COR-L47 (cell line): ENCODE data around the gene ABHD15.
A peak's percentile ranks its signal among the peaks of the same experiment; 100 is the strongest.

Source experiments
- DNase-seq: peaks from one replicate; lab custom pipeline; 2025; lab: John Stamatoyannopoulos, UW

ABHD15 gene

DNA sequence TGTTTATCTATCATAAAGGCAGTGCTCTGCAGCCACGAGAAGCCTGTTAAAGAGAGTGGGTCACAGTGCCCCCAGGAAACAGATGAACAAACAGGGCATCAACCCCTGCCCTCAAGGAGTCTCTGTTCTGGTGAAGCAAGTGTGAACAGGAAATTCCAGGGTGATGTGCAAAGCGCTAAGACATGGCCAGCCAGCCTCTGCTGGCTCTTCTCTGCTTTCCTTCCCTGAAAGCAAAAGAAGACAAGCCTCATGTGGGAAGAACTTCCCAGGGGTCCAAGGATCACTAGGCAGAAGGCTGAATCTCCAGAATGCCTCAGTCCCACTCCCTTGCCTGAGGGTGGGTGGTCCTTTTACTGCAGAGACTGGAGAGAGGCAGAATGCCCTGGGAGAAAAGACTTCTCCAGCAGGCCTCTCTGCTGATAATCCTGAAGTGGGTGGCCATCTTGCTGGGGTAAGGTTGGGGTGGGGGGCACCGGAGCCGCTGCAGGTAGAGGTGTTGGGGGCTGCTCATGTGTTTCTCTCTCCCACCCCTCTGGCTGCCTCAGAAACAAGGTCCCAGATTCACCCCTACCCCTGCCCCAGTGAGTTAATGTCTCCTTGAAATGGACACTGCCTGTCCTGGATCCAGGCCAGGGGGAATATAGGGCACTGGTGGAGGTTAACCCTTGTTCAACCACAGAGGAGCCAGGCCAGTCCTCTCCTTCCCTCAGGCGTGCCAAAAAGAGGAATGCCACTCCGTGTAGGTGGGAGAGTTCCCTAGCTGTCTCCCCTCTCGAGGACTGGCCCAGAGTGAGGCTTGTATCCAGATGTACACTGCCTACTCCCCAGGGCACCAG is 28.5 kb upstream of the ABHD15 start:
- no peak for DNase-seq

- no peak for DNase-seq
Measured at GRCh38 chr17:29594519-29595090, 27.8 kb upstream of the ABHD15 start.

- DNase-seq: peak; percentile 15
Measured at GRCh38 chr17:29593591-29594518, 27.0 kb upstream of the ABHD15 start.

- DNase-seq: peak; percentile 80
Measured at GRCh38 chr17:29592850-29593551, 26.2 kb upstream of the ABHD15 start, which contains the start of gene ANKRD13B. TSS of gene ANKRD13B (plus strand) at chr17:29593132. CDS start at chr17:29593622, 490 bp downstream.

- peak; percentile 86 for DNase-seq
Measured at GRCh38 chr17:29591737-29592608, 25.1 kb upstream of the ABHD15 start.

- DNase-seq: peak; percentile 71
Measured at GRCh38 chr17:29591146-29591736, 24.4 kb upstream of the ABHD15 start.

GRCh38 chr17:29590411-29591145 is 23.7 kb upstream of the ABHD15 start:
- peak; percentile 73 for DNase-seq

GRCh38 chr17:29589524-29590410 is 22.9 kb upstream of the ABHD15 start, which contains the start of gene GIT1:
TSS of gene GIT1 (minus strand) at chr17:29589648. CDS start at chr17:29589378, 270 bp downstream.
- DNase-seq: peak; percentile 80

GRCh38 chr17:29588562-29589411 is 21.9 kb upstream of the ABHD15 start:
- DNase-seq: peak; percentile 37

- no peak for DNase-seq
Measured at GRCh38 chr17:29588017-29588561, 21.3 kb upstream of the ABHD15 start.

GRCh38 chr17:29587591-29587990 is 20.8 kb upstream of the ABHD15 start:
- DNase-seq: no peak

DNA sequence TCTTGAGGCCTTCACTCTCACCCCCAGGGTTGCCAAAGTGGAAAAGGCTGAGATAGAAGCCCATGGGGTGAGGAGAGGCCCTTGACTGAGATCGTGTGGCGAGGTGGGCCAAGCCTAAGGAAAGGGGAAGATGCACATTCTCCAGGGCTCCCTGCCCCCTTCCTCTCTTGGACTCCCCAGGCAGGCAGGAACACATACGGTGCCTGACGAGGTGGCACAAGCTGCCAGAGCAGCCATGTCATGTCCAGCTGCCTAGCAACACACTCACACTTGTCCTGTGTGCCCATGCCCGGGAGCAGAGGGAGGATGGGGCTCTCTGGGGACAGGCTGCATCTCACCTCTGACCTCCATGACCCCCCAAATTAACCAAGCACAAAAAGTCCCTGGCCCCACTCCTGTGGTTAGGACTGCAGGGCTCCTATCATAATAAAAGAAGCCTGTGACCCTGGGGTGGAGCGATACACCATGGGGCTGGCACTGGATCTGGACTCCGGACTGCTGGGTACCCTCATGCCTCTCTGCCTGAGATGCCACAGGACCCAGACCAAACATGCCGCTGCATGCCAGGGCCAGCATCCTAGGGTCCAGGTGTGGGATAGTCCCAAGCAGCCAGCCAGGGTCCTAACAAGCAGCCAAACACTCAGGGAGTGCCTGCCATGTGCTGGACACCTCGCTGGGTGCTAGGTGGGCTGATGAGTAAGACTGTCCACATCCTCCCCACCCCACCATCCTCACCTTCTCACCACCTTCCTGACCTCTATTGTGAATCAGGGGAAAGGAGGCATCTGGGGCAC is 20.0 kb upstream of the ABHD15 start:
- no peak for DNase-seq

GRCh38 chr17:29585080-29585751 is 18.4 kb upstream of the ABHD15 start:
- no peak for DNase-seq

- no peak for DNase-seq
Measured at GRCh38 chr17:29584452-29585079, 17.7 kb upstream of the ABHD15 start.
